DOHH2 (cell line): ENCODE results near the gene EARS2.

Source experiments
- H3F3A ChIP-seq: fragments of 200-600 bp; sonication (generic), shearing (Covaris generic); 2 replicates; pipeline ENCODE4 v1.6.0; 2016; ENCODE audit warnings: antibody characterized with exemption, mild to moderate bottlenecking; ENCODE audit not compliant: control insufficient read depth, insufficient read depth
- H3K27ac ChIP-seq: fragments of 200-600 bp; sonication (generic); 2 replicates; pipeline ENCODE4 v1.5.1; 2014; ENCODE audit warnings: low read depth, mild to moderate bottlenecking, low read length, moderate library complexity
- H3K27me3 ChIP-seq: fragments of 200-600 bp; sonication (generic); 2 replicates; pipeline ENCODE4 v1.6.1; 2014; ENCODE audit warnings: mild to moderate bottlenecking, low read length, mixed read lengths; ENCODE audit not compliant: control insufficient read depth
- H3K36me3 ChIP-seq: fragments of 200-600 bp; sonication (generic); 2 replicates; pipeline ENCODE4 v1.6.1; 2014; ENCODE audit warnings: mild to moderate bottlenecking, low read length, moderate library complexity, mixed read lengths; ENCODE audit not compliant: control insufficient read depth
- H3K4me1 ChIP-seq: fragments of 200-600 bp; sonication (generic); 2 replicates; pipeline ENCODE4 v1.6.1; 2014; ENCODE audit warnings: mild to moderate bottlenecking, low read length, mixed read lengths; ENCODE audit not compliant: control insufficient read depth
- H3K4me2 ChIP-seq: fragments of 200-600 bp; sonication (generic); 2 replicates; pipeline ENCODE4 v1.6.0; 2014; ENCODE audit warnings: mild to moderate bottlenecking, low read length, moderate library complexity
- H3K4me3 ChIP-seq: fragments of 200-600 bp; sonication (generic); 2 replicates; pipeline ENCODE4 v1.5.1; 2014; ENCODE audit warnings: mild to moderate bottlenecking, low read length, mixed read lengths
- H3K79me2 ChIP-seq: fragments of 200-600 bp; sonication (generic); 2 replicates; pipeline ENCODE4 v1.6.1; 2014; ENCODE audit warnings: mild to moderate bottlenecking, low read length, mixed read lengths; ENCODE audit not compliant: control insufficient read depth
- H3K9me2 ChIP-seq: fragments of 200-600 bp; sonication (generic); replicated peaks from 2 replicates; pipeline ENCODE4 v1.6.1; 2014; ENCODE audit warnings: mild to moderate bottlenecking, low read length, mixed read lengths; ENCODE audit not compliant: control insufficient read depth
- H3K9me3 ChIP-seq: fragments of 200-600 bp; sonication (generic); 2 replicates; pipeline ENCODE4 v1.6.1; 2014; ENCODE audit warnings: antibody characterized with exemption, low read length, mixed read lengths; ENCODE audit not compliant: control insufficient read depth, insufficient read depth
- H4K20me1 ChIP-seq: fragments of 200-600 bp; sonication (generic); 2 replicates; pipeline ENCODE4 v1.6.0; 2014; ENCODE audit warnings: low read depth, mild to moderate bottlenecking, antibody characterized with exemption, low read length, moderate library complexity; ENCODE audit not compliant: control insufficient read depth, insufficient read depth
- CTCF ChIP-seq: fragments of 200-600 bp; sonication (generic); IDR thresholded peaks from one replicate; pipeline ENCODE4 v1.5.1; 2014; ENCODE audit warnings: antibody characterized with exemption, mild to moderate bottlenecking, low read depth, low read length; ENCODE audit not compliant: poor library complexity, severe bottlenecking
- EZH2phosphoT487 ChIP-seq: fragments of 200-600 bp; sonication (generic); IDR thresholded peaks from 2 replicates; pipeline ENCODE4 v1.6.1; 2017; ENCODE audit warnings: borderline replicate concordance, mild to moderate bottlenecking, antibody characterized with exemption, low read length, moderate library complexity, mixed read lengths

Gene EARS2

DNA sequence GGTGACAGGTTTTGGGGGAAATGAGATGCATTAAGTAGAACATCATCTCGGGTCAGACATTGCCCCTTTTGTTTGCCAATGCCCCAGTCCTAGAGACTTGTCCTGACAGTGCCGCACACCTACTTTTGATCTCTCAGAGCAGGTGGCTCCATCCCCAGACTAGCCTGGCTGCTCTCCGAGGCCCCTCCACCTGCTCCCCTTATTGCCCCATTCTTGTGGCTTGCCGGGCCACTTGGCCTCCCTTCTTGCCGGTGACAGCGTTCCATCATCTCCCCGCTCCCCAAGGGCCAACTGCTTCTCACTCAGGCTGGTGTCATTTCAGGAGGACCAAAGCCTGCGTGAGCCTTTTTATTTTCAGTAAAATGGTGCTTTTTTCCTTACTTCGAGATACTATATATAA lies 15.2 kb upstream of the EARS2 start:
- H3K9me3 ChIP-seq: no peaks in the 10 kb centered on the region
- 0 out of 2 replicates have a peak, but pooled peaks cover 3% of the 10 kb centered on the region for H3K79me2 ChIP-seq
- no peak overlapping the region for H3K27ac ChIP-seq
- H3K9me2 ChIP-seq: no peaks in the 10 kb centered on the region
- H3K4me2 ChIP-seq: no peak overlapping the region
- H3K36me3 ChIP-seq: peaks cover 42% of the 10 kb centered on the region
- peaks cover 31% of the 10 kb centered on the region for H3K4me1 ChIP-seq
- H4K20me1 ChIP-seq: no peaks in the 10 kb centered on the region; the same call in 1 of the 2 replicates
- H3F3A ChIP-seq: peaks cover 28% of the 10 kb centered on the region
- H3K4me3 ChIP-seq: no peak overlapping the region
- TF ChIP-seq EZH2phosphoT487 (no peak), CTCF (no peak)
- H3K27me3 ChIP-seq: no peaks in the 10 kb centered on the region

DNA sequence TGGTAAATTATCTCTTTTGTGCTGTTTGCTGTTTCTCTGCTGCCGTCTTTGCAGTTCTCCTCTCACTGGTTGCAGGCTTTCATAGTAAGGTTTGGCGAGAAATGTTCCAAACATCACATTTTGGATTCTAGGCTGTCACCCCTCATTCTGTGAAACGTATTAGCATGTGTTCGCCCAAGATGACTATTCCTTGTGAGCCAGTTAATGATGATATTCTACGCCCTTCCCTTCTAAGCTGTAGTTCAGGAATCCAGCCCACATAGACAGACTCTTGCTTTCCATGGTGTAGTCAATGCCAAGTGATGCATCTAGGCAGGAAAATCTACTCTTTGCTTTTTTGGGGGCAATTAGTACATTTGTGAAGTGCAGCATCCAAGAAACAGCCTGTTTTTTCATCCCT lies 14.7 kb upstream of the EARS2 start:
- no peaks in the 10 kb centered on the region for H3K9me3 ChIP-seq
- H3K4me2 ChIP-seq: no peak overlapping the region
- peak overlapping the region; percentile 67; the same call in 1 of the 2 replicates for H3K27ac ChIP-seq
- H4K20me1 ChIP-seq: no peaks in the 10 kb centered on the region; the same call in 1 of the 2 replicates
- H3K79me2 ChIP-seq: 0 out of 2 replicates have a peak, but pooled peaks cover 3% of the 10 kb centered on the region
- peaks cover 31% of the 10 kb centered on the region for H3K4me1 ChIP-seq
- no peaks in the 10 kb centered on the region for H3K27me3 ChIP-seq
- peaks cover 28% of the 10 kb centered on the region for H3F3A ChIP-seq
- no peak for TF ChIP-seq CTCF
- no peak for TF ChIP-seq EZH2phosphoT487
- no peak overlapping the region for H3K4me3 ChIP-seq
- H3K36me3 ChIP-seq: peaks cover 47% of the 10 kb centered on the region
- no peaks in the 10 kb centered on the region for H3K9me2 ChIP-seq

DNA sequence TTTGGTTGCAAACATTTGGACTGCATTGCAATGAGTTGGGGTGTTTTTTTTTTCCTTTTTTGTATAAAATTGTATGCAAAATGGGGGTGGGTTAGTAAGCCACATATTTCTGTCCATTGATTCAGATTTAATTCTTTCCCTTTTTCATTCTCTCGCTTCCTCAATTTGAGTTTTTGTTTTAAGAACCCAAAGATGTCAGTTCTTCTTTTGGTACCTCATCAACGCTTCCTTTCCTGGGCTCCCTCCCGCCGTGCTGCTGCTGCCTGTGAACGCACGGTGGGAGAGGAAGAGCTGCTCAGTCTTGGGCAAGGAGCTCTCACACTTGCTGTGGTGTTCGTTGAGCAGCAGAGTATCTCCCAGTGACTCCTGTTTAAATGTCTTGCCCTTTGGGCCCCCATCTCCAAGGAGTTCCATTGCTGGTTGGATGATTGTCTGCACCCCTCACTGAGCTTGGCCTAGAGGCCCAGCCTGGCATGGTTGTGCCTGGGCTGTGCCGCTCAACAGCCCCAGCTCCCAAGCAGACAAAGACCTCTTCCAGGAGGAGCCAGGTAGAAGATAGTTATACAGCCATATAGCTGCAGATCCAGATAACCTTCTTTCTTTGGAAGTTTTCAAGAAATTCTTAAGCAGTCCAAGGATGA lies 14.0 kb upstream of the EARS2 start:
- peaks cover 51% of the 10 kb centered on the region for H3K36me3 ChIP-seq
- H3K4me2 ChIP-seq: peak overlapping the region; percentile 48
- H3K27ac ChIP-seq: peak overlapping the region; percentile 67
- peaks cover 23% of the 10 kb centered on the region for H3F3A ChIP-seq
- no peak overlapping the region for H3K4me3 ChIP-seq
- H3K9me3 ChIP-seq: no peaks in the 10 kb centered on the region
- TF ChIP-seq EZH2phosphoT487: no peak
- no peak for TF ChIP-seq CTCF
- no peaks in the 10 kb centered on the region; the same call in 1 of the 2 replicates for H4K20me1 ChIP-seq
- 0 out of 2 replicates have a peak, but pooled peaks cover 3% of the 10 kb centered on the region for H3K79me2 ChIP-seq
- no peaks in the 10 kb centered on the region for H3K9me2 ChIP-seq
- H3K27me3 ChIP-seq: no peaks in the 10 kb centered on the region
- H3K4me1 ChIP-seq: peaks cover 31% of the 10 kb centered on the region
